Large intestine (tissue), 3 donors: ENCODE results near the gene RHOF. TPM values are rescaled to one million over a fixed set of nuclear protein-coding genes. Genes with fewer than 3 reads are reported as not detected.

Experiments
- DNase-seq, 2 donors: peaks; one replicate each; pipeline versions ENCODE4 v3.0.0 to v3.0.0-alpha.2; 2013
- H3K27ac ChIP-seq: one replicate; pipeline ENCODE4 v1.5.1; 2013; ENCODE audit warnings: low read length
- H3K27me3 ChIP-seq: 2 replicates; pipeline ENCODE4 v1.6.1; 2013; ENCODE audit warnings: low read length; ENCODE audit not compliant: control insufficient read depth, insufficient read depth
- H3K36me3 ChIP-seq: 2 replicates; pipeline ENCODE4 v1.6.1; 2013; ENCODE audit warnings: low read length; ENCODE audit not compliant: control insufficient read depth, insufficient read depth
- H3K4me1 ChIP-seq: one replicate; pipeline ENCODE4 v1.6.1; 2013; ENCODE audit warnings: low read length; ENCODE audit not compliant: control insufficient read depth, insufficient read depth
- H3K4me3 ChIP-seq: one replicate; pipeline ENCODE4 v1.5.1; 2013; ENCODE audit warnings: low read length
- H3K9me3 ChIP-seq: one replicate; pipeline ENCODE4 v1.6.1; 2013; ENCODE audit warnings: mild to moderate bottlenecking, low read depth, low read length, moderate library complexity; ENCODE audit not compliant: control insufficient read depth
- WGBS: methylation state at CpG from one replicate; pipeline ENCODE4 v1.1.5; 2013; ENCODE audit warnings: low lambda C conversion rate; ENCODE audit not compliant: insufficient coverage; 5-methylcytosine and 5-hydroxymethylcytosine counted together
- polyA plus RNA-seq: library from polyadenylated mRNA; unstranded; fragments of 120-200 nt; gene quantifications from one replicate; pipeline ENCODE4 v1.2.1, GENCODE V29; 2013

Gene RHOF
- polyA plus RNA-seq, 1 donor, result 53.6 TPM

DNA sequence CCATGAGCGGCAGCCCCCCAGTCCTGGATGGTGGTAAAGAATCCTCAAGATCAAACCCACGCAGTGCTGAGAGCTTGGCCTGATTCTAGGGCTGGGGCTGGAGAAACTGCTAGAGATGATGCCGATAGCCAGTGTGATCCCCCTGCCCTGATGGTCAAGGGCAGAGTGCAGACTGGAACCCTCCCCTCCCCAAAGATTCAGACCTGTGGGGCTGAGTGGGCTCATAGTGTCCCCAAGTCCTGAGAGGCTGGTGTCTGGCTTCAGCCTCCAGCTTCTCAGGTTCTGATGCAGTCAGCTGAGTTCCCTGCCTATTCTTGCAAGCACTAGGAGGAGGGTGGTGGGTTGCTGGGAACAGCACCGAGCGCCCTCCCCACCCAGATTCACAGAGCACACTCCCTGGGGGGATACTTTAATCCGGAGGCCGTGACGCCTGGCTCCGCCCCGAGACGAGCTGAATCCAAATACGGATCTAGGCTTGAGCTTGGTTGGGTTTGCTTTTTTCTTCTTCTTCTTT is 11.9 kb downstream of the RHOF start:
- 58% methylated on average over 5 of the region's 12 CpGs for WGBS

DNA sequence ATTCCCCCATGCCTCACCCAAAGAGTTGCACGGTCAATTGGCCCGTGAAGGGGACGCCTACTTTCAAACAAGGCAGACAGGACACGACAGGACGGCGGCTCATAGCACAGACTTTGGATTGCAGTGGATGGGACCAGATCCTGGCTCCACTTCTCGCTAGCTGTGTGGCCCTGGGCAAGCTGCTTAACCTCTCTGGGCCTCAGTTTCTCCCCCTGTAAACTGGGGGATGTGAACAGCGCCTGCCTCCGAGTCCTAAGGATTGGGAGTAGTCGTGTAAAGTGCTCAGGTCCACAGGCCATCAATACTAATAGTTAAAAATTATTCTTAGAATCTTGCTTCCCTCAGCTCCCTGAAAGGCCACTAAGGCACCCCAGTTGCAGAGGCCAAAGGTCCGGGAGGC is 13.1 kb downstream of the RHOF start:
- WGBS, result no CpG with 5 or more reads among the region's 11 CpGs
- H3K27me3 ChIP-seq, result no peaks in the 10 kb centered on the region
- H3K9me3 ChIP-seq, result no peaks in the 10 kb centered on the region
- H3K27ac ChIP-seq, result no peak overlapping the region
- DNase-seq, result no peak
- peaks cover 28% of the 10 kb centered on the region for H3K36me3 ChIP-seq
- peaks cover 19% of the 10 kb centered on the region for H3K4me1 ChIP-seq
- no peak overlapping the region for H3K4me3 ChIP-seq

More for the DNA sequence above, 11.9 kb downstream of the RHOF start:
- Histone ChIP-seq H3K9me3 (no peaks in the 10 kb centered on the region), H3K27ac (no peak overlapping the region), H3K4me3 (no peak overlapping the region), H3K36me3 (peaks cover 28% of the 10 kb centered on the region), H3K4me1 (peaks cover 20% of the 10 kb centered on the region), H3K27me3 (no peaks in the 10 kb centered on the region)
- DNase-seq, result no peak

DNA sequence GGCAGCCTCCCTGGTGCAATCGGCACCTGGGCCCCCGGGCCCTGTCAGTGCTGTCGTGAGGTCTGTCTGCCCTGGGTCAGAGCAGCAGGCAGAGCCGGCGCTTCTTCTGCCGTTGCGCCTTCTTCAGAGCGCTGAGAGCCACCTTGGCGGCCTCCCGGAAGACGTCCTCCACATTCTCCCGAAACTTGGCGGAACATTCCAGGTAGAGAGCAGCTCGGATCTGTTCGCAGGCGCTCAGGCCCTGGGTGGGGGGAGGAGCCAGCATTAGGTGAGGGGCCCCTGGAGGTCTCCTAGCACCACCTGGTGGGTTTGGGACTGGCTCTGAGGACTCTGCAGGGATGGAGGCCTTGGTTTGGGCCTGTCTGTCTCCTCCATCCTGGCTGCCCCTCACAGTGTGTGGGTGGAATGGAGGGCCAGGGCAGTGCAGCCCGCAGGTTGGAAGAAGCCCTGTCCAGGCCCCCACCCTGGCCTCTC is 14.0 kb downstream of the RHOF start:
- Histone ChIP-seq H3K27ac (no peak overlapping the region), H3K4me3 (no peak overlapping the region), H3K9me3 (no peaks in the 10 kb centered on the region), H3K27me3 (no peaks in the 10 kb centered on the region), H3K36me3 (peaks cover 28% of the 10 kb centered on the region), H3K4me1 (peaks cover 12% of the 10 kb centered on the region)
- DNase-seq, result no peak
- no CpG with 5 or more reads among the region's 17 CpGs for WGBS

GRCh38 chr12:121778567-121779421 is 14.7 kb downstream of the RHOF start:
- H3K4me3 ChIP-seq, result no peak overlapping the region
- peaks cover 28% of the 10 kb centered on the region for H3K36me3 ChIP-seq
- no peaks in the 10 kb centered on the region for H3K9me3 ChIP-seq
- 80% methylated on average over 1 of the region's 17 CpGs for WGBS
- H3K4me1 ChIP-seq, result peaks cover 12% of the 10 kb centered on the region
- H3K27me3 ChIP-seq, result no peaks in the 10 kb centered on the region
- no peak for DNase-seq
- H3K27ac ChIP-seq, result no peak overlapping the region

DNA sequence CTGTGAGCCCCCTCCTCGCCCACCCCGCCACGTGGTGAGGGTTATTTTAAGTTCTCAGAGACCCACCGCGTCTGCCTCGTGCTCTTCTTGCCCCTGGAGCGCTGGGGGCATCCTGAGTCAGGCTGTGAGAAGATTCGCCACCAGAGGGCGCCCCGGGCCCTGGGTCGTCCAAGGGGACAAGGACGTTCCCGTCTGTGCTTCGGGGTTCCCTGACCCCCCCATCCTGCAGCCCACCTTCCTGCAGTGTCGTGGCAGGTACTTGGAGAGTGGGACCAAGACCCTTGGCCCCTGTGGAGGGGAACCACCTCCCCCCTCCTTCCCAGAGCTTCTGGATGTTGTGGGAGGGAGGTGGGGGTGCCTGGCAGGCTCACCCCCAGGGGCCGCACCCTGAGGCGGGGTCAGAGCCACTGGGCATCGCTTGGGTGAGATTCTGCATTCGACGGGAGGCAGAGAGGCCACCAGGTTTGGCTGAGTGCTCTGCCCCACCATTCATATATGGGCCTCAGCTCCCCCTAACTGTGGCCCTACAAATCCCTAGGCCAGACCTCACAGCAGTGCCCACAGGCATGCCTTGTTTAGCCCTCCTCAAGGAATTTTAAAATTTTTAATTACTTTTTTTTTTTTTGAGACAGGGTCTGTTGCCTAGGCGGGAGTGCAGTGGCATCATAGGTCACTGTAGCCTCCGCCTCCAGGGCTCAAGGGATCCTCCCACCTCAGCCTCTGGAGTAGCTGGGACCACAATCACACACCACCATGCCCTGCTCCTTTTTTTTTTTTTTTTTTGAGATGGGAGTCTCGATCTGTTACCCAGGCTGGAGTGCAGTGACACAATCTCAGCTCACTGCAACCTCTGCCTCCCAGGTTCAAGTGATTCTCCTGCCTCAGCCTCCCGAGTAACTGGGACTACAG is 17.0 kb downstream of the RHOF start:
- Histone ChIP-seq H3K9me3 (no peaks in the 10 kb centered on the region), H3K4me3 (no peak overlapping the region), H3K4me1 (peaks cover 11% of the 10 kb centered on the region), H3K27ac (no peak overlapping the region), H3K36me3 (peaks cover 28% of the 10 kb centered on the region), H3K27me3 (no peaks in the 10 kb centered on the region)
- DNase-seq, result peak; percentile 59 to 71
- no CpG with 5 or more reads among the region's 24 CpGs for WGBS

DNA sequence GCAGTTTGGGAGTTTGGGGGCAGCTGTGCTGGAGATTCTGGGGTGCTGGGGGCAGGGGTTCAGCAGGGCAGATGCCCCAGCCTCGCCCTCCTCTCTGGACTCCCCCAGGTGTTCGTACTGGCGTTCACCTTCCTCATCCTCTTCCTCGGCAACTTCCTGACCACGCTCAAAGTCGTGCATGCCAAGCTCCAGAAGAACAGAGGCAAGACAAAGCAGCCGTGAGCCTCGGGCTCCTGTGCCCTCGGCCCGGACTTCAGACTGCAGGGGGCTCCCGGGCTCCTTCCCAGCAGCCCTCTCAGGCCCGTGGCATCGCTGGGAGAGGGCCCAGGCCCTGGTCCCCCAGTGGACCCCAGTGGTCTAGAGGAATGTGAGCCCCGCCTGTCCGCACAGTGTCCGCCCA is 18.0 kb downstream of the RHOF start:
- WGBS, result no CpG with 5 or more reads among the region's 16 CpGs
- H3K4me1 ChIP-seq, result peaks cover 20% of the 10 kb centered on the region
- no peak overlapping the region for H3K4me3 ChIP-seq
- H3K9me3 ChIP-seq, result no peaks in the 10 kb centered on the region
- H3K36me3 ChIP-seq, result peaks cover 22% of the 10 kb centered on the region
- H3K27me3 ChIP-seq, result no peaks in the 10 kb centered on the region
- no peak for DNase-seq
- H3K27ac ChIP-seq, result no peak overlapping the region

- no peak for DNase-seq
- 40% methylated on average over 1 of the region's 14 CpGs for WGBS
These were observed 18.5 kb downstream of the RHOF start for GRCh38 chr12:121774968-121775474.

GRCh38 chr12:121773011-121773777 is 20.3 kb downstream of the RHOF start:
- DNase-seq, result peak; percentile 66 to 69
- WGBS, result no CpG with 5 or more reads among the region's 14 CpGs
- Histone ChIP-seq H3K4me3 (no peak overlapping the region), H3K36me3 (peaks cover 3% of the 10 kb centered on the region), H3K27me3 (no peaks in the 10 kb centered on the region), H3K4me1 (peaks cover 34% of the 10 kb centered on the region), H3K9me3 (no peaks in the 10 kb centered on the region), H3K27ac (no peak overlapping the region)

More at GRCh38 chr12:121774968-121775474, 18.5 kb downstream of the RHOF start:
- no peak overlapping the region for H3K4me3 ChIP-seq
- H3K36me3 ChIP-seq, result peaks cover 19% of the 10 kb centered on the region
- no peaks in the 10 kb centered on the region for H3K9me3 ChIP-seq
- peaks cover 25% of the 10 kb centered on the region for H3K4me1 ChIP-seq
- no peaks in the 10 kb centered on the region for H3K27me3 ChIP-seq
- H3K27ac ChIP-seq, result no peak overlapping the region

GRCh38 chr12:121770813-121771625 is 22.5 kb downstream of the RHOF start:
- H3K9me3 ChIP-seq, result no peaks in the 10 kb centered on the region
- H3K27ac ChIP-seq, result peak overlapping the region; percentile 94
- no peak for DNase-seq
- 80% methylated on average over 1 of the region's 25 CpGs for WGBS
- H3K27me3 ChIP-seq, result no peaks in the 10 kb centered on the region
- H3K4me1 ChIP-seq, result peaks cover 31% of the 10 kb centered on the region
- no peak overlapping the region for H3K4me3 ChIP-seq
- H3K36me3 ChIP-seq, result no peaks in the 10 kb centered on the region
